GM21381 (cell line): Measurements from ENCODE around the gene AURKB.

Source experiments
- ATAC-seq: cut with Tn5 transposase; IDR thresholded peaks from one replicate; pipeline ENCODE4 v1.9.1; 2021; ENCODE audit warnings: mild to moderate bottlenecking, moderate library complexity; ENCODE audit not compliant: unreplicated experiment

Gene AURKB

GRCh38 chr17:8162997-8163977, 47.1 kb downstream of the AURKB start:
- no peak for ATAC-seq

GRCh38 chr17:8162233-8162996, 48.0 kb downstream of the AURKB start, which contains the start of gene VAMP2:
TSS of gene VAMP2 (minus strand) at chr17:8162948. CDS start at chr17:8162879, 69 bp downstream.
- ATAC-seq, result peak; percentile 52

- no peak for ATAC-seq
Observed at GRCh38 chr17:8161289-8162232, 48.8 kb downstream of the AURKB start.

- no peak for ATAC-seq
Observed at GRCh38 chr17:8160741-8161221, 49.6 kb downstream of the AURKB start.

GRCh38 chr17:8160224-8160577, 50.2 kb downstream of the AURKB start:
- ATAC-seq, result no peak

GRCh38 chr17:8159459-8160223, 50.7 kb downstream of the AURKB start:
- no peak for ATAC-seq

- ATAC-seq, result no peak
Observed at GRCh38 chr17:8159032-8159400, 51.4 kb downstream of the AURKB start.

- no peak for ATAC-seq
Observed at GRCh38 chr17:8158267-8159031, 51.9 kb downstream of the AURKB start.

- peak; percentile 77 for ATAC-seq
Observed at GRCh38 chr17:8156246-8156992, 54.0 kb downstream of the AURKB start.

GRCh38 chr17:8155996-8156245, 54.5 kb downstream of the AURKB start:
- no peak for ATAC-seq

- no peak for ATAC-seq
Observed at GRCh38 chr17:8155231-8155995, 55.0 kb downstream of the AURKB start.
